OCI-LY7 (cell line): ENCODE results near the gene C1QA. TPM values are rescaled to one million over a fixed set of nuclear protein-coding genes. Genes with fewer than 3 reads are reported as not detected.

Experiments used
- BruUV-seq: library from RNA; stranded (reverse); fragments of 400-500 nt; replicated peaks from 2 replicates; lab custom pipeline; 2021; lab: Mats Ljungman, UMichigan
- CTCF ChIA-PET: fragments of 300-600 bp; sonication (Branson Sonifier 250); formaldehyde crosslinking; loops from one replicate; lab custom pipeline; 2022; ENCODE audit warnings: antibody characterized with exemption; ENCODE audit not compliant: unreplicated experiment; lab: Charles Lee
- POLR2A ChIA-PET: fragments of 300-600 bp; sonication (Branson Sonifier 250); formaldehyde crosslinking; loops from one replicate; lab custom pipeline; 2022; ENCODE audit warnings: antibody characterized with exemption; lab: Charles Lee
- DNase-seq: peaks from one replicate; pipeline ENCODE4 v3.0.0-alpha.2; 2015; ENCODE audit warnings: low spot score
- H2AFZ ChIP-seq: fragments of 200-600 bp; sonication (generic), shearing (Covaris generic); 2 replicates; pipeline ENCODE4 v1.6.1; 2014; ENCODE audit warnings: mild to moderate bottlenecking, antibody characterized with exemption, low read length, moderate library complexity
- H3K27ac ChIP-seq: fragments of 200-600 bp; sonication (generic); 2 replicates; pipeline ENCODE4 v1.5.1; 2014; ENCODE audit warnings: mixed run types, low read depth, mild to moderate bottlenecking, moderate library complexity, low read length, inconsistent platforms; ENCODE audit not compliant: poor library complexity, severe bottlenecking
- H3K36me3 ChIP-seq: fragments of 200-600 bp; sonication (generic); 2 replicates; pipeline ENCODE4 v1.6.1; 2014; ENCODE audit warnings: mild to moderate bottlenecking, antibody characterized with exemption, low read length, moderate library complexity, mixed read lengths; ENCODE audit not compliant: insufficient read depth
- H3K4me1 ChIP-seq: fragments of 200-600 bp; sonication (generic); 2 replicates; pipeline ENCODE4 v1.5.1; 2014; ENCODE audit warnings: mild to moderate bottlenecking, low read length; ENCODE audit not compliant: insufficient read depth, poor library complexity, severe bottlenecking
- H3K4me2 ChIP-seq: fragments of 200-600 bp; sonication (generic); 2 replicates; pipeline ENCODE4 v1.6.1; 2014; ENCODE audit warnings: mild to moderate bottlenecking, low read length
- H3K4me3 ChIP-seq: fragments of 200-600 bp; sonication (generic); 2 replicates; pipeline ENCODE4 v1.5.1; 2014; ENCODE audit warnings: mild to moderate bottlenecking, low read depth, low read length; ENCODE audit not compliant: poor library complexity, severe bottlenecking
- H3K79me2 ChIP-seq: fragments of 200-600 bp; sonication (generic); 2 replicates; pipeline ENCODE4 v1.6.1; 2016; ENCODE audit warnings: low read depth, mild to moderate bottlenecking, low read length, moderate library complexity, mixed read lengths; ENCODE audit not compliant: insufficient read depth
- H3K9me2 ChIP-seq: fragments of 200-600 bp; sonication (generic); 2 replicates; pipeline ENCODE4 v1.6.1; 2016; ENCODE audit warnings: mild to moderate bottlenecking, low read length, mixed read lengths; ENCODE audit not compliant: insufficient read depth
- H3K9me3 ChIP-seq: fragments of 200-600 bp; sonication (generic); 2 replicates; pipeline ENCODE4 v1.6.1; 2014; ENCODE audit warnings: mild to moderate bottlenecking, mixed run types, low read length, mixed read lengths
- H4K20me1 ChIP-seq: fragments of 200-600 bp; sonication (generic); 2 replicates; pipeline ENCODE4 v1.6.1; 2014; ENCODE audit warnings: mild to moderate bottlenecking, antibody characterized with exemption, low read length, moderate library complexity, mixed read lengths; ENCODE audit not compliant: insufficient read depth
- CTCF ChIP-seq: fragments of 200-600 bp; sonication (generic); conservative IDR thresholded peaks from 2 replicates; pipeline ENCODE4 v1.5.1; 2014; ENCODE audit warnings: mild to moderate bottlenecking, antibody characterized with exemption, low read length, moderate library complexity, mixed read lengths
- EZH2phosphoT487 ChIP-seq: fragments of 200-600 bp; sonication (generic); IDR thresholded peaks from 2 replicates; pipeline ENCODE4 v1.6.1; 2018; ENCODE audit warnings: low read depth, borderline replicate concordance, mild to moderate bottlenecking, mixed run types, antibody characterized with exemption, low read length, moderate library complexity, mixed read lengths
- intact Hi-C: fragments of 100-400 bp; cut with micrococcal nuclease; formaldehyde crosslinking; loops from one replicate; pipeline ENCODE4 v1.10.0; 2022; ENCODE audit not compliant: unreplicated experiment
- total RNA-seq, 2 experiments: library from RNA; depleted of rRNA in 1 of 2; stranded (reverse); fragments of >200 nt in 1 of 2; shearing (Covaris generic) in 1 of 2; gene quantifications; 2 replicates each; pipeline ENCODE4 v1.2.3, GENCODE V29; 2014 to 2022

Gene C1QA
- total RNA-seq, 2 experiments from 2014 or later: not detected

DNA sequence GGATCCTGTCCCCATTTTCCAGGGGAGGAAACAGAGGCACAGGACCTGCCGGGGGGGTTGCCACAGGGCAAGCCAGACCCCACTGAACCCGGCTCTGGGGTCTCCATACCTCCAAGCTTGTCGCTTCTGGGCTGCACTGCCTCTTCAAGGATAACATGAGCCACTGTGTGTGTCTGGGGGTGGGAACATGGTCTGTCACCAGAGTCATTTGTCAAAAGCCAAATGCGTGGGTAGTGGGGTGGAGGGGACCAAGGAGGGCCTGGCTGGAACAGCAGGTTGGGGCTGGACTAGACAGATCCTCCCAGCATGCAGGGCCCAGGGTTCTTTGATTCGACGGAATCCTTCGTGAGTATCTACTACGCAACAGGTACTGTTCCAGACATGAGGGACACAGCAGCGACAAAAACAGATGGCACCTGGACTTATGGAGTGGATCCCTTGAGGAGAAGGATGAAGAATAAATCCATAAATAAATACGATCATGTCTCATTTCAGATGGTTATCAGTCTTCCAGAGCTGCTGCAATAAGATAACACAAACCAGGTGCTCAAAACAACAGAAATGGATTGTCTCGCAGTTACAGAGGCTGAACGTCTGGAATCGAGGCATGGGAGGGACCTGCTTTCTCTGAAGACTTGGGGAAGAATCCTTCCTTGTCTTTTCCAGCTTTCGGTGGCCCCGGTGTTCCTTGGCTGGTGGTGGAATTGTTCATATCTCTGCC lies 45.3 kb downstream of the C1QA start:
- DNase-seq: no peak
- ChIA-PET POLR2A (no interaction called here), CTCF (no interaction called here)
- Histone ChIP-seq H2AFZ (no peak overlapping the region), H3K9me2 (no peaks in the 10 kb centered on the region), H4K20me1 (no peaks in the 10 kb centered on the region), H3K4me3 (no peak overlapping the region), H3K79me2 (no peaks in the 10 kb centered on the region), H3K4me1 (no peaks in the 10 kb centered on the region), H3K4me2 (no peak overlapping the region), H3K9me3 (no peaks in the 10 kb centered on the region), H3K36me3 (no peaks in the 10 kb centered on the region), H3K27ac (no peak overlapping the region)
- intact Hi-C loops: no loop called here
- no peak for TF ChIP-seq CTCF
- no peak for TF ChIP-seq EZH2phosphoT487
- no TSS peak for BruUV-seq

GRCh38 chr1:22683547-22683946 lies 47.1 kb downstream of the C1QA start:
- POLR2A ChIA-PET: no interaction called here
- DNase-seq: no peak
- H3K4me3 ChIP-seq: no peak overlapping the region
- CTCF ChIA-PET: no interaction called here
- intact Hi-C loops: no loop called here
- no peaks in the 10 kb centered on the region for H3K9me3 ChIP-seq
- no peak overlapping the region for H3K27ac ChIP-seq
- no peaks in the 10 kb centered on the region for H4K20me1 ChIP-seq
- no peaks in the 10 kb centered on the region for H3K4me1 ChIP-seq
- H3K9me2 ChIP-seq: no peaks in the 10 kb centered on the region
- no TSS peak for BruUV-seq
- no peaks in the 10 kb centered on the region for H3K36me3 ChIP-seq
- TF ChIP-seq EZH2phosphoT487: no peak
- no peak for TF ChIP-seq CTCF
- H2AFZ ChIP-seq: no peak overlapping the region
- H3K4me2 ChIP-seq: no peak overlapping the region
- H3K79me2 ChIP-seq: no peaks in the 10 kb centered on the region

- H3K36me3 ChIP-seq: no peaks in the 10 kb centered on the region
- H3K9me2 ChIP-seq: no peaks in the 10 kb centered on the region
- TF ChIP-seq CTCF: no peak
- TF ChIP-seq EZH2phosphoT487: no peak
- no peaks in the 10 kb centered on the region for H4K20me1 ChIP-seq
- no peaks in the 10 kb centered on the region for H3K9me3 ChIP-seq
- POLR2A ChIA-PET: no interaction called here
- no peaks in the 10 kb centered on the region for H3K4me1 ChIP-seq
- H2AFZ ChIP-seq: no peak overlapping the region
- H3K27ac ChIP-seq: no peak overlapping the region
- intact Hi-C loops: no loop called here
- H3K4me3 ChIP-seq: no peak overlapping the region
- no peak overlapping the region for H3K4me2 ChIP-seq
- H3K79me2 ChIP-seq: no peaks in the 10 kb centered on the region
- DNase-seq: no peak
- CTCF ChIA-PET: no interaction called here
- BruUV-seq: no TSS peak
Observed at GRCh38 chr1:22685591-22686059, 49.2 kb downstream of the C1QA start.
